Coronary artery (tissue), 2 donors: ENCODE measurements around the gene SLC17A4.

Experiments
- DNase-seq: peaks from one replicate; pipeline ENCODE4 v3.0.0-alpha.2; 2017; ENCODE audit warnings: low spot score
- H3K27ac ChIP-seq, 2 donors: fragments of 200-600 bp; sonication (generic); one replicate each; pipeline ENCODE4 v1.5.1; 2016 to 2019
- H3K4me3 ChIP-seq: fragments of 200-600 bp; sonication (generic); 2 replicates; pipeline ENCODE4 v1.5.1; 2016; ENCODE audit warnings: mild to moderate bottlenecking, moderate library complexity
- TF ChIP-seq, protein P1 (sequence below): fragments of 200-600 bp; sonication (generic); IDR thresholded peaks from one replicate; pipeline ENCODE4 v1.5.1; 2019; ENCODE audit warnings: antibody characterized with exemption

SLC17A4 gene

DNA sequence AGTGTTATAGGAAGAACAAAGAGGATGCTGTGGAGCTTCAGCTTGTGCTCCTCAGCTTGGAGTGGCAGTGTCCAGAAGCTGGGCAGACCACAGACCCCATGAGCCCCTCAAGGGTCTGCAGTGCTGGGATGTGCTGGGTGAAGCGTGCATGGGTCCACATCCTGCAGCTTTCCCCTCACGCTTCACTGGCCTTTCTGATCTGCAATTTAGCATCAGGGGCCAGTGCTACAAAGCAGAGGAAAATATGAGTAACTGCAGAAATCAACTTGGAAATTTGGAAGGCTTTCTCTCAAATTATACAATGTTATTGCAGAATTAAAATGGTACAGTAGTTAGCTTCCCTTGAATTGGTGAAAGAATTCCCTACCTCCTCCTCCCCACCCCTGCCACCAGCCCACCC, 10.1 kb downstream of the SLC17A4 start:
- DNase-seq = no peak
- TF ChIP-seq, protein P1, sequence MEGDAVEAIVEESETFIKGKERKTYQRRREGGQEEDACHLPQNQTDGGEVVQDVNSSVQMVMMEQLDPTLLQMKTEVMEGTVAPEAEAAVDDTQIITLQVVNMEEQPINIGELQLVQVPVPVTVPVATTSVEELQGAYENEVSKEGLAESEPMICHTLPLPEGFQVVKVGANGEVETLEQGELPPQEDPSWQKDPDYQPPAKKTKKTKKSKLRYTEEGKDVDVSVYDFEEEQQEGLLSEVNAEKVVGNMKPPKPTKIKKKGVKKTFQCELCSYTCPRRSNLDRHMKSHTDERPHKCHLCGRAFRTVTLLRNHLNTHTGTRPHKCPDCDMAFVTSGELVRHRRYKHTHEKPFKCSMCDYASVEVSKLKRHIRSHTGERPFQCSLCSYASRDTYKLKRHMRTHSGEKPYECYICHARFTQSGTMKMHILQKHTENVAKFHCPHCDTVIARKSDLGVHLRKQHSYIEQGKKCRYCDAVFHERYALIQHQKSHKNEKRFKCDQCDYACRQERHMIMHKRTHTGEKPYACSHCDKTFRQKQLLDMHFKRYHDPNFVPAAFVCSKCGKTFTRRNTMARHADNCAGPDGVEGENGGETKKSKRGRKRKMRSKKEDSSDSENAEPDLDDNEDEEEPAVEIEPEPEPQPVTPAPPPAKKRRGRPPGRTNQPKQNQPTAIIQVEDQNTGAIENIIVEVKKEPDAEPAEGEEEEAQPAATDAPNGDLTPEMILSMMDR = no peak
- Histone ChIP-seq H3K27ac (no peak overlapping the region), H3K4me3 (no peak overlapping the region)

DNA sequence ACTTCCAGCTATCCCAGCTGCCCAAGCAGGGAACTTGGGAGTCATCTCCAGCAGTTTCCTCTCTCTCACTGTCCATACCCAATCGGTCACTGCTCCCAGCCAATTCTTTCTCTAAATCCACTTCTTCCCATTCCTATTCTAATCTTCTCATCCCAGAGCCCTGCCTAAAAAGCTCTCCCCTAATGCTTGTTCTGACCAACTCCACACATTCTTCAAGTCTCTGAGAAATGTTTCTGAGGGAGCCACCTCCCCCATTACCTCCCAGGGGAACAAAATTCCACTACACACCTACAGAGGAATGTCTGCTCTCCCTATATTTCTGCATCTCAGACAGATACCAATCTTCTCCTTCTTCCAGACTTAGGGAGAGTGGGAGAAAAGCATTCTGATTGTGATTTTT, 14.0 kb downstream of the SLC17A4 start:
- TF ChIP-seq, protein P1 = no peak
- no peak for DNase-seq
- Histone ChIP-seq H3K27ac (no peak overlapping the region), H3K4me3 (no peak overlapping the region)

DNA sequence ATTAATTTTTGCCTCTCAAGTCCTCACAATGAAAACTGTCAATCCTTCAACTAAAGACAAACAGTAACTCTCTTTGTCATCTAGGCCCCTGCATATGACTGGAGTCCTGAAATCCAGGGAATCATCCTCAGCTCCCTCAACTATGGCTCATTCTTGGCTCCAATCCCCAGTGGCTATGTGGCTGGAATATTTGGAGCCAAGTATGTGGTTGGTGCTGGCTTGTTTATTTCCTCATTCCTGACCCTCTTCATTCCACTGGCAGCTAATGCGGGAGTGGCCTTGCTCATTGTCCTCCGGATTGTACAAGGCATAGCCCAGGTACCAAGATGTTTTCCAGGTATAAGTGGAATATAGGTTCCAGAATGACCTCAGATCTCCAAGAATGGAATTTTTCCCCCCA, 15.4 kb downstream of the SLC17A4 start:
- no peak for DNase-seq
- Histone ChIP-seq H3K4me3 (no peak overlapping the region), H3K27ac (no peak overlapping the region)
- TF ChIP-seq, protein P1 = no peak

DNA sequence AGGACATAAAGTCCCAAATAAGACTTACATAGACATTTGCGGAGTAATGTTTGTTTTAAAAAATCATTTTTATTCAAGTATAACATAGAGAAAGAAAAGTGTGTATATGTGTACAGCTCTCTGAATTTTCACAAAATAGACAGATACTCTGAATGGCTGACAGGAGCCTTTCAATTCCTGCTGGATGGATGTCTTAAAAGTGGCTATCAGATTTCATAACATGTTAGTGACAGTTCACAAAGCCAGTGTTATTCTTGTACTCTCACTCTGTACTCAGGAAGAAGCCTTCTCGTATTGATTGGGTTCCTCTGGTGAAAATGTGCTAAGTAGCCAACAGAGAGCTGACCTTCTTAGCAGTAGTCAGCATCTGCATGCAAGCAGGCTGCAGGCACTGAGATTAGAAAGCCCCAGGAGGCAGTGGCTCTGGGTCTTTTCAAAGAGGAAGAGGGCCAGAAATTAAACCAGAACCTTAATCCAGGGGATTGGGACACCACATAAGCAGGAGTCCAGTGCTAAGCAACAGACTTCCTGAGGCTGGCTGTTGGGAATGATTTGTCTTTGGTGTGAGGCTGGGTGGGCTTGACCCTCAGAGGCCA, 19.7 kb downstream of the SLC17A4 start:
- TF ChIP-seq, protein P1 = no peak

DNA sequence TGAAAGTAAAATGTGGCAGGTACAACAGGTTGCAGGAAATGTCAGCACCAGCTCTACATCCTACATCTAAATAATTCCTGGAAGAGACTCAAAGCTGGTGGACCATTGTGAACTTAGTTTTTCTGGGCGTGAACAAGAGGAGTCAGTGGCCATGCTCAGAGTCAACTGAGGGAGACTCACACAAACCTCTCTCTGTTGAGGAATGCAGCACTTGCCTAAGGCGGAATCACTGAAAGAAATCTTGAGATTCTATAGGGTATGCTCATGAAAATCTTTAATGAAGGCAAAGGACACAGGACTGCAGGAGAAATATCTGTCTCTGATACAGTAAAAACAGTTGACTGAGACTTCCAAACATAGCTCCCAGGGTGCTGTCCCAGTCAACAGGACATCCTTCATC, 22.5 kb downstream of the SLC17A4 start:
- TF ChIP-seq, protein P1 = no peak

More for the DNA sequence above, 19.7 kb downstream of the SLC17A4 start:
- DNase-seq = no peak
- Histone ChIP-seq H3K27ac (no peak overlapping the region), H3K4me3 (no peak overlapping the region)

DNA sequence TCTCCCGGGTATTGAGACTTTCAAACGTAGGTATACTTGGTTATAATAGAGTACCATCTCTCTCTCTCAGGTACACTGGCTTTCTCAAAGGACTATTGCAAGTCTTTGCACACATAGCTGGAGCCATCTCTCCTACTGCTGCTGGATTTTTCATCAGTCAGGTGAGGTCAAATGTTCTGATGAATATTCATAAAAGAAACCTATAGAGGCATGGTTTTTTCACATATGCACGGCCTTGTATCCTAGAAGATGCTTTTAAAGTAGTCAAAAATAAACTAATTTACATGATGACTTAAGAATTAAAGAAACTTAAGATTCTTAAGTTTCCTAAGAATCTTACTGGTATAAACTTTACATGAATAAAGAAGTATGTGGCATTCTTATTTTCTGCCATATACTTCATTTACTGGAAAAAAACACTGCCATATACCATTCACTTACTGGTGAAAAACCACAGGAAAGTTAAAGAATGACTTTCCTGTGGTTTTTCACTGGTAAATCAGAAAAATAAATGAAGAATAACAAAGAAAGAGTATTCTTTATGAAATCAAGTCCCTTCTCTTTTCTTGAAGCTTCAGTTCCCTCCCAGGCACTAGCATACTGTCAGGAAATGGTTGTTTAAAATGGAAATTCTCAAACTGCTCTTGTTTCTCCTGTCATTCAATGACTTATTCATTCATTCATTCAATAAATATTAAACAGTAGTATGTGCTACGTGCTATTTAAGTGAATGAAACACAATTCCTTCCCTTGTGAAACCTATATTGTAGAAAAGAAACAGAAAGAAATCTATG, 23.5 kb downstream of the SLC17A4 start:
- Histone ChIP-seq H3K4me3 (no peak overlapping the region), H3K27ac (no peak overlapping the region)
- DNase-seq = no peak
- TF ChIP-seq, protein P1 = no peak

More for the DNA sequence above, 22.5 kb downstream of the SLC17A4 start:
- DNase-seq = no peak
- Histone ChIP-seq H3K27ac (no peak overlapping the region), H3K4me3 (no peak overlapping the region)

DNA sequence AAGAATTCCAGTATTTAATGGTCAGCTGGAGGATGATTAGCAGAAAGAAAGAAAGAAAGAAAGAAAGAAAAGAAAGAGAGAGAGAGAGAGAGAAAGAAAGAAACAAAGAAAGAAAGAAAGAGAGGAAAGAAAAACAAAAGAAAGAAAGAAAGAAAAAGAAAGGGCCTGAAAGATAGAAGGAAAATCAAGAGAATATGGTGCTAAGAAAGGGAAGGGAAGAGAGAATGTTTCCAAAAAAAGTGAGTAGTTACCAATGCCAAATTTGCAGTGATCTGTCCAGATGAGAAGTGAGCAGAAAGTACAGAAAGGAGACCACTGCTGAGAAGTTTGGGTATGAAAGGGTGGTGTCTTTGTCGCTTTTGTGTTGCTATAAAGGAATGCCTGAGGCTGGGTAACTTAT, 26.6 kb downstream of the SLC17A4 start:
- Histone ChIP-seq H3K27ac (no peak overlapping the region), H3K4me3 (no peak overlapping the region)
- no peak for DNase-seq
- TF ChIP-seq, protein P1 = no peak
